Pulmonary artery endothelial cell (primary cell): ENCODE measurements around the gene ARHGDIB. TPM values are rescaled to one million over a fixed set of nuclear protein-coding genes. Genes with fewer than 3 reads are reported as not detected.

Experiments used
- DNase-seq: peaks from one replicate; pipeline ENCODE4 v3.0.0-alpha.2; 2011; ENCODE audit warnings: low read depth, low spot score
- total RNA-seq: library from RNA; depleted of rRNA; stranded (reverse); fragments of >200 nt; gene quantifications from 2 replicates; pipeline ENCODE4 v1.2.3, GENCODE V29; 2014

ARHGDIB gene
- total RNA-seq, 1 donor from 2014 or later: 231 TPM

- no peak for DNase-seq
These were observed 22.6 kb upstream of the ARHGDIB start for GRCh38 chr12:14984036-14984435.

- DNase-seq: no peak
These were observed 21.6 kb upstream of the ARHGDIB start for GRCh38 chr12:14982991-14983390.

GRCh38 chr12:14982562-14982961, 21.2 kb upstream of the ARHGDIB start:
- DNase-seq: no peak

GRCh38 chr12:14981049-14981448, 19.6 kb upstream of the ARHGDIB start:
- no peak for DNase-seq

- no peak for DNase-seq
These were observed 18.1 kb upstream of the ARHGDIB start for GRCh38 chr12:14979468-14979867.

GRCh38 chr12:14976658-14977057, 15.3 kb upstream of the ARHGDIB start:
- DNase-seq: no peak

GRCh38 chr12:14975457-14975856, 14.1 kb upstream of the ARHGDIB start:
- DNase-seq: no peak

- DNase-seq: no peak
These were observed 13.2 kb upstream of the ARHGDIB start for GRCh38 chr12:14974633-14975032.

- no peak for DNase-seq
These were observed 11.4 kb upstream of the ARHGDIB start, which contains the start of gene PDE6H for GRCh38 chr12:14972816-14973215. Gene PDE6H (plus strand): TSS chr12:14973042. CDS start chr12:14978013, 4,971 bp downstream.

- DNase-seq: no peak
These were observed 9.1 kb upstream of the ARHGDIB start for GRCh38 chr12:14970473-14970872.

GRCh38 chr12:14968478-14968877, 7.1 kb upstream of the ARHGDIB start:
- DNase-seq: no peak

- DNase-seq: no peak
These were observed 3.8 kb upstream of the ARHGDIB start for GRCh38 chr12:14965221-14965620.

- DNase-seq: no peak
These were observed 3.0 kb upstream of the ARHGDIB start for GRCh38 chr12:14964406-14964805.

GRCh38 chr12:14963520-14963919, 2.1 kb upstream of the ARHGDIB start:
- no peak for DNase-seq

- no peak for DNase-seq
These were observed 1.4 kb upstream of the ARHGDIB start for GRCh38 chr12:14962797-14963196.

GRCh38 chr12:14962153-14962539, 745 bp upstream of the ARHGDIB start:
- DNase-seq: no peak

- no peak for DNase-seq
These were observed 594 bp downstream of the ARHGDIB start for GRCh38 chr12:14960548-14961465.

GRCh38 chr12:14959916-14960496, 1.4 kb downstream of the ARHGDIB start:
- no peak for DNase-seq

GRCh38 chr12:14959463-14959862, 1.9 kb downstream of the ARHGDIB start:
- no peak for DNase-seq

- no peak for DNase-seq
These were observed 2.3 kb downstream of the ARHGDIB start for GRCh38 chr12:14959126-14959440.

GRCh38 chr12:14958361-14959125, 2.9 kb downstream of the ARHGDIB start:
- no peak for DNase-seq

GRCh38 chr12:14957551-14958168, 3.7 kb downstream of the ARHGDIB start:
- DNase-seq: no peak
